GM21529 (cell line): ENCODE data around the gene CBLN3.

ENCODE experiments used
- ATAC-seq: cut with Tn5 transposase; IDR thresholded peaks from one replicate; pipeline ENCODE4 v1.9.1; 2021; ENCODE audit not compliant: unreplicated experiment

Gene CBLN3

GRCh38 chr14:24439830-24440605 is 10.6 kb upstream of the CBLN3 start:
- ATAC-seq: no peak

- ATAC-seq: no peak
Observed at GRCh38 chr14:24439257-24439656, 9.8 kb upstream of the CBLN3 start.

- no peak for ATAC-seq
Observed at GRCh38 chr14:24438223-24439097, 9.0 kb upstream of the CBLN3 start.

- no peak for ATAC-seq
Observed at GRCh38 chr14:24437736-24438067, 8.2 kb upstream of the CBLN3 start.

- ATAC-seq: no peak
Observed at GRCh38 chr14:24437020-24437735, 7.7 kb upstream of the CBLN3 start.

- ATAC-seq: no peak
Observed at GRCh38 chr14:24436355-24437019, 7.0 kb upstream of the CBLN3 start.

DNA sequence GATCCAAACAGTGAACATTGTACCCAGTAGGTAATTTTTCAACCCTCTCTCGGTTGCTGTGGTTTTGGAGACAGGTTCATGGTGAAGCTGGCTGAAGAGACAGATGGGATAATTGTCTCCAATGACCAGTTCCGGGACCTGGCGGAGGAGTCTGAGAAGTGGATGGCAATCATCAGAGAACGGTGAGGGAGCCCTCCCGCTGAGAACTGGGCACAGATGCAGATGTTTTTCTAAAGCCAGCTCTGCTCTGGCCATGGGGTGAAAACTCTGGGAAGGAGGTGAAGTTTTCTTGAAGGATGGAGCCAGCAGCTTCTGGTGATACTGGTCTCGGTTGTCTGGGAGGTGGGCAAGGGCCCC is 6.5 kb upstream of the CBLN3 start:
- no peak for ATAC-seq

GRCh38 chr14:24435192-24435810 is 5.8 kb upstream of the CBLN3 start:
- no peak for ATAC-seq

DNA sequence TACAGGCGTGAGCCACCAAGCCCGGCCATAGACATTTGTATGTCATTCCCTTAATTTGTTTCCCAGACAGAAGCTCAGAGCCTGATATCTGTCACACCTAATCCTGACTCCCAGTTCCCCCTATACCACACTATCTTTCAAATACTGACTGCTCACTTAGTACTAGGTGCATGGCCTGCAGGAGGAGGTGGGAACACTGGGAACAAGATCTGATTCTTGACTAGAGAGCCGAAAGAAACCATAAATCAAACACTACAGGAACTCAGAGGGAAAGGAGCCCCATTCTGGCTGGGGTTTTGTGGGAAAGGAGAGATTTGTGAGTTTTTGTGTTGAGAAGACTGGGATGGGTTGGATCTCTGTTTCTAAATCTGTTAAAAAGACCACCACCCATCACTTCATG is 5.2 kb upstream of the CBLN3 start:
- ATAC-seq: no peak

DNA sequence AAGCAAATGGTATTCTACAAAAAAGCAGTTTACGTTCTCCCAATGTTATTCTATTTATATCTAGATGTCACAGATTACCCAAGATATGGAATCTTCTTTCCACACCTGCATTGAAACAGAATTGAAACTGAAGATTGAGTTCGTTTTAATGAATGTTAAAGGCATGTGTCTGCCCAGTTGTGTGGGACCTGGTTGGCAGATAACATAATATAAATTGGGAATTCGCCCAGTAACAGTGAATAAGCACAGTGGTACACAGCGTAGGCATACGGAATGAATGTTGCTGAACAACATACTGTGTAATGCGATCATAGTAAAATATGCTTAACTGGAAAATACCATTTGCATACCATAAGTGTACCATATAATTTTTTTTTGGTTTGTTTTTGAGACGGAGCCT is 4.6 kb upstream of the CBLN3 start:
- ATAC-seq: no peak

- ATAC-seq: no peak
Observed at GRCh38 chr14:24432259-24433131, 3.0 kb upstream of the CBLN3 start.

DNA sequence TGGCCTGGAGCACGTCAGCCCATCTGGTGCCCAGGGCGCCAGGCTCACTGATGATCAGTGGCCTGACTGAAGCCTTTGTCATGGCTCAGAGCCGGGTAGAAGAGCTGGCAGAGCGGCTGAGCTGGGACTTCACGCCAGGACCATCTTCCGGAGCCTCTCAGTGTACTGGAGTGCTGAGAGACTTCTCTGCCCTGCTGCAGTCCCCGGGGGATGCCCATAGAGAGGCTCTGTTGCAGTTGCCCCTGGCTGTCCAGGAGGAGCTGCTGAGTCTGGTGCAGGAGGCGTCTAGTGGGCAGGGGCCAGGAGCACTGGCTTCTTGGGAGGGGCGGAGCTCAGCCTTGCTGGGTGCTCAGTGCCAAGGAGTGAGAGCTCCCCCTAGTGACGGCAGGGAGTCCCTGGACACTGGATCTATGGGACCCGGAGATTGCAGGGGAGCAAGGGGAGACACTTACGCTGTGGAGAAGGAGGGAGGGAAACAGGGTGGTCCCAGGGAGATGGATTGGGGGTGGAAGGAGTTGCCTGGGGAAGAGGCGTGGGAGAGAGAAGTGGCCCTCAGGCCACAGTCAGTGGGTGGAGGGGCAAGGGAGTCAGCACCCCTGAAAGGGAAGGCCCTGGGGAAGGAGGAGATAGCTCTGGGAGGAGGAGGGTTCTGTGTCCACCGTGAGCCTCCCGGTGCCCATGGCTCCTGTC is 2.2 kb upstream of the CBLN3 start:
- peak; percentile 49 for ATAC-seq

GRCh38 chr14:24430682-24431568 is 1.5 kb upstream of the CBLN3 start:
- peak; percentile 41 for ATAC-seq

DNA sequence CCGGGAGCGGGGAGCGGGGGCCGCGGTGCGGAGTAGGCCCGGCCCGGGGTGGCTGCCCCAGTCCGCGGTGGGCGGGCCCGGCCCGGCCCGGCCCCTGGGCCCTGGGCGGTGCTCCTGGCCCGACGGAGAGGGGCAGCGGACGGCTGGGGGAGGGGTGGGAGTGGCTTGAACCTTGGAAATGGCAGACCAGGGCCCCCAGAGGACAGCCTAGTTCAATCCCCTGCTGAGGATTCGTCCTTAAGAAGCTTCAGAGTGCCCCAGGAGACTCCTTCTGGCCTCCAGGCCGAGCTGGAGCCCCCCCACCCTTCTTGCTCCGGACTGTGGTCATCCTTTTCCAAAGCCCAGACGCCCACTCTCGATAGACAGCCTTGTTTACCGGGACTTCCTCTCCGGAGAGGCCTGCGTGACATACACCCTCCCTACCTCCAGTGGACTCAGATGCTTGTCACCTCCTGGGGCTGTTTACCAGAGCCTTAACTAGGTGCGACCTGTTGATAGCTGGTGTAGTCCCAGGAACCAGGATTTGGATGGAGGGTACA is 744 bp upstream of the CBLN3 start:
- ATAC-seq: peak; percentile 58

DNA sequence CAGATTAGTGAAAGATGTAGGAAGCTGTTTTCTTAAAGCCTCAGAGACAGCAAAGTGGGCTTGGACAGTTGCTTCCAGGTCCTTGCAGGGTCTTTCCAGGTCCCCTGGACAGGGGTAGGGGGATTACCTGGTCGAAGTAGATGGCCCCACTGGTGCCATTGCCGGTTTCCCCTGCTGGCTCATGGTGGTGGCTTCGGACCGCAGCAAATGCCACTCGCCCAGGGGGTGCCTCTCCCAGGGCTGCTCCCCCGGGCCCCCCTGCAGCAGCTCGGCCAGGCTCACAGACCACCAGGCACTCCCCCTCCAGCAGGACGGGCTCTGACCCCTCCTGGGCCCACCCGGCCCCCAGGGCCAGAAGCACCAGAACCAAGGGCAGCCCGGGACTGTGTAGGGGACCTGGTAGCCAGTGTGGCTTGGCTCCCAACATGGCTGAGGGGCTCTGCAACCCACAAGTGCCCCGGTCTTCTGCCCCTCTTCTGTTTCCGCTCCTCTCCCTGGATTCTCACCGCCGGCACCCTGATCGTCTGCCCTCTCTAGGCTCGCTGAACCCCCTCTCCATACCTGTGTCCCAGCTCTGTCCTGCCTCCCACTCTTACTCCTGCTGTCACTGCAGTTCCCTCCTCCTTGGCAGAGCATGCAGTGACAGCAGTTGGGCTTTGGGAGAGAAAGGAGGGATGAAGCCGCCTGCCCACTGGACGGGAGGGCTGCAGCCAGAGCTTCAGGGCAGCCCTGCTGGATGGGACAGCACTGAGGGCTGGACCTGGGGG is 657 bp downstream of the CBLN3 start:
- no peak for ATAC-seq

DNA sequence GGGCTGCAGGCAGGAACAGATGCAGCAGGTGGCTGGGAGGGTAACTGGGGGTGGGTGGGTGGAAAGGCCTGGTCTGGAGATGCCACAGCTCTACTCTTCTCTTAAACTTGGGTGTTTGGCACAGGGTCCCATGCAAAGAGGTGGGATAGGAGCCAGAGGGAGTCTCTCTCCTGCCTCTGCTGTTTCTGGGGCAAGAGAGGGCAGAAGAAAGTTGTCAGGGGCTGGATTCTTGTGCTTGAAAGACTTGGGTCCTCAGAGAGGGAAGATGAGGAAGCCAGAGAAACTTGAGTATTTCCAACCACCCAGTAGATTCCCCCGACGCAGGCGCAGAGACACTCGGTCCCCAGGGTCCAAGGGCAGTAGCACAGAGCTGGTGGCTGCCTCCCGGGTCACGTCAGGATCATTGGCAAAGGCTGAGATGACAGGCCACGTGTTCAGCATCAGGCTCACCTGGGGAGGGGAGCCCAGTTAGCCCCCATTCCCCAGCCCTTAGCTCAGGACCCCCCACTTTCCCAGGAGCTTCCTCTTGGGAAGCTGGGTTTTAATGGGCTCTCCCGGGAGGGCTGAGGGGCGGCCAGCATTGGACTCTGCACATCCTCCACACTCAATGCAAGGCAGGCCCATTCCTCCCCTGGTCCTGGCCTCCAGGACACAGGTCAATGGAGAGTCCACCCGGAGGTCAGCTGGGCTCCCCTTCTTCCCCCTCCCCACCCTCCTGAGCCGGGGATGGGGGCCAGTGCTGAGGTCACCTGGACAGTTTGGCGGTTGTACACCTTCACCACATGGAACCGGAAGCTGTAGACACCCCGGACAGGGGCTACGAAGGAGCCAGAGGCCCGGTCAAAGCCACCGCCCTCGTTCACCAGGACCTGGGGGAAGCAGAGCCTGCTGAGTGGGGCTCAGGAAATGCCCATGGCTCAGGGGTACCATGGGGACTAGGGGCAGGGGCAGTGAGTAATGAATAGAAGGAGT is 1.6 kb downstream of the CBLN3 start:
- ATAC-seq: no peak
